Activated CD8-positive, alpha-beta memory T cell treated with anti-CD3 and anti-CD28 coated beads, Interleukin-2, amount 50 U/mL, for 48 hours (primary cell): ENCODE data around the gene CDK19.

Experiments
- DNase-seq: peaks from one replicate; pipeline ENCODE4 v3.0.0-alpha.2; 2020

The CDK19 gene

GRCh38 chr6:110567957-110568696 is 247.1 kb downstream of the CDK19 start:
- DNase-seq: no peak

GRCh38 chr6:110566346-110567125 is 248.7 kb downstream of the CDK19 start:
- no peak for DNase-seq

DNA sequence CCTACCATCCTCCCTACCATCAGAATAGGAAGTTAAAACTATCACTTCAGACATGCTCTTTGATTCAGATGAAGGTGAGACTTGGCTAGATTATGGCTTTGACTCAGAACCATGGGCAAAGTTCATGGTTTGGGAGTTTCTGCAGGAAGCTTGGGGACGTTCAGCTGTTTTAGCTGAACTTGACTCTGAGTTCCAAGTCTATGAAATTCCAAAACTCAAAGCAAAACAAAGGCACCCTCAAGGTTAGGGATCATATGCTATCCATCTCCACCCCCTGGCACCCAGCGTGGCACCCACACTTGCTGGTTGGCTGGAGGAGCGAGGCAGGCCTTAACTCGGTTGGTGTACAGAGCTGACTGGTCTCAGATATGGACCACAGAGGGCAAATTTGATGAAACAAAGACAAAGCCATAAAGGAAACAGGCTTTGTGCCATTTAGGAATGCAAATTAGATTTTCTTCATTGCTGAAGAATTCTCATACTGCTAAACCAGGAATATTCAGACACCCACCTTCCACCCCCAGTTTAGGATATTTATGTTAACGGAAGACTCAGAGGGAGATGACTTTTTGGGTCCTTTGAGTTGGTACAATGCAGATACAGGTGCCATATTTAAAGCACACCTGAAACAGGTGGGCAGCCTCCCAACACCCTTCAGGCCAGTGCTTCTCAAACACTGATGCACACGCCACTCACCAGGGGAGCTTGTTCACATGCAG is 250.4 kb downstream of the CDK19 start:
- DNase-seq: no peak

GRCh38 chr6:110563711-110564110 is 251.6 kb downstream of the CDK19 start:
- DNase-seq: no peak

DNA sequence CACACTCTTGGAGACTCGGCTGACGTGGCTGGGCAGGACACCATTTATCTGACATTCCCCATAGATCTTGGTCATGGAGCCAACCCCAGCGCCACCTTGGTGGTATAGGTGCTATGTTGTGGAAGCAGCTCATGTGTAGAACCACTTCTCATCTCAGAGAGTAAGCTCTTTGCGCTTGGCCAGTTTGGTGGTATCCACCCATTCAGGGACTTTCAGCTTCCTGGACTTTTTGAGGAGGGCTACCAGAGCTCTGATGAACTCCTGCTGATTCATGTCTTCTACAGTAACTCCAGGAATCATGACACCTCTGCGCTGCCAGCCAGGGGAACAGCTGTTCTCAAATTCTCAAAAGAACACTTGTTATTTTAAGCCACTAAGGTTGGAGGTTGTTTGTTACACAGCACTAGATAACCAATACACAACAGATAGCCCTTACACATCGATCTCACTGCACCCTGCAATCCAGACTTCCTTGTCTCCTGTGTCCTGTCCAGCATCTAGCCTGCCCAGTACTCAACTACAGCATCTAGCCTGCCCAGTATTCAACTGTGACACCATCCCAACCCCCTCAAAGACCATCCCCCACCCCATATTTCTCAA is 252.9 kb downstream of the CDK19 start:
- no peak for DNase-seq

GRCh38 chr6:110561696-110562095 is 253.6 kb downstream of the CDK19 start:
- DNase-seq: no peak

GRCh38 chr6:110561008-110561396 is 254.3 kb downstream of the CDK19 start:
- no peak for DNase-seq

DNA sequence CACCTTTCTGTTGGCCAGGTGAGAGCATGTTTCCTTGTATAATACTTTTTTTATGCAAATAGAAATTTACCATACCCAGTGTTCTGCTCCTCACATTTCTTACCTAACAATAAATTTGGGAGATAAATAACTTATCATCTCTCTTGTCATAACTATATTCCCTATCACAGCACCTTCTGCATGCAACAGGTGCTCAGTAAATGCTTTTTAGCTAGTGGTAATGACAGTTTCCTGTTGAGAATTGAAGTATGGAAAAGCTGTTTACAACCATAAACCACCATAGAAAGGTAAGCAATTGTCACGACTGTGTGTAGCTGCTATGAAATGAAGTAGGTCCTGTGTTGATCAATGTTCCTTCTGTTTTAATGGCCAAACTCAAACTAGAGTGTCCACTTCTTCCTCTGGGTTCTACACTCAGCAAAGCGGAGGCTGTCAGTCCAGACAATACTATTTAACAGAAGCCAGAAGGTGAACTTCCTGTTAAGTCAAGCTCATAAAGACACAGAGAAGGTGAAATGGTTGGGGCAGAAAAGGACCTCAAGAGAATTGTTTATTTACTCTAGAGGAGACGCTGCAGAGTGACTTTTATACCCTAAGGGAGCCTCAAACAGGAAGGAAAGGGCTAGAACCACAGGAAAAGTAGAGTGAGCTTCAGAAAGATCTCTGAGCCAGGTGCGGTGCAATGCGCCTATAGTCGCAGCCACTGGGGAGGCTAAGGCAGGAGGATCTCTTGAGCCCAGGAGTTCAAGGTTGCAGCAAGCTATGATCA is 254.8 kb downstream of the CDK19 start:
- DNase-seq: no peak
